Vagina (tissue), 2 donors: ENCODE data around the gene TEX35. TPM values are rescaled to one million over a fixed set of nuclear protein-coding genes. Genes with fewer than 3 reads are reported as not detected.

Experiments used
- DNase-seq, 2 donors: peaks; one replicate each; pipeline ENCODE4 v3.0.0-alpha.2; 2017; ENCODE audit errors: extremely low spot score in 2 of 2
- H3K27ac ChIP-seq: fragments of 200-600 bp; sonication (generic); one replicate; pipeline ENCODE4 v1.5.1; 2019
- H3K27me3 ChIP-seq: fragments of 200-600 bp; sonication (generic); one replicate; pipeline ENCODE4 v1.5.1; 2019
- H3K36me3 ChIP-seq, 2 donors: fragments of 200-600 bp; sonication (generic); one replicate each; pipeline ENCODE4 v1.5.1; 2017 to 2019
- H3K4me1 ChIP-seq: fragments of 200-600 bp; sonication (generic); one replicate; pipeline ENCODE4 v1.5.1; 2019
- H3K4me3 ChIP-seq, 2 donors: fragments of 200-600 bp; sonication (generic); 1 replicate in 1 of 2; 2 replicates in 1 of 2; pipeline ENCODE4 v1.5.1; 2016 to 2019
- H3K9me3 ChIP-seq: fragments of 200-600 bp; sonication (generic); one replicate; pipeline ENCODE4 v1.5.1; 2019
- CTCF ChIP-seq, 3 experiments: fragments of 450-650 bp in 2 of 3; fragments of 200-600 bp in 1 of 3; sonication (generic) in 1 of 3; IDR thresholded peaks; one replicate each; pipeline ENCODE4 v1.5.1; 2017 to 2019; ENCODE audit warnings: antibody characterized with exemption in 3 of 3, mild to moderate bottlenecking in 2 of 3, moderate library complexity in 2 of 3
- POLR2A ChIP-seq, 2 donors: fragments of 450-650 bp; IDR thresholded peaks; one replicate each; pipeline ENCODE4 v1.6.1; 2017; ENCODE audit warnings: antibody characterized with exemption in 2 of 2, mild to moderate bottlenecking in 2 of 2, moderate library complexity in 2 of 2
- POLR2AphosphoS5 ChIP-seq, 2 donors: sonication (generic); formaldehyde crosslinking; IDR thresholded peaks; one replicate each; pipeline ENCODE4 v1.9.0; 2017; ENCODE audit warnings: antibody characterized with exemption in 2 of 2, mild to moderate bottlenecking in 2 of 2, low read depth in 1 of 2; ENCODE audit not compliant: insufficient read depth in 1 of 2
- intact Hi-C: fragments of 100-400 bp; cut with DNase I; formaldehyde crosslinking; loops from one replicate; pipeline ENCODE4 v1.15.1; 2023
- total RNA-seq: library from RNA; depleted of rRNA; stranded (reverse); fragments of >200 nt; gene quantifications from one replicate; pipeline ENCODE4 v1.2.3, GENCODE V29; 2016

TEX35 gene
- total RNA-seq, 1 donor from 2014 or later: not detected

- Histone ChIP-seq H3K36me3 (no peaks in the 10 kb centered on the region), H3K27me3 (no peaks in the 10 kb centered on the region), H3K4me1 (peaks cover 4% of the 10 kb centered on the region), H3K4me3 (no peak overlapping the region), H3K27ac (no peak overlapping the region), H3K9me3 (no peaks in the 10 kb centered on the region)
- no peak for DNase-seq
- intact Hi-C loops: no loop called here
- no peak for TF ChIP-seq CTCF (IDR thresholded peaks at IDR 0.05)
- TF ChIP-seq POLR2AphosphoS5 (IDR thresholded peaks at IDR 0.05; ENCODE audit: insufficient read depth in 1 of 2, low read depth in 1 of 2): no peak
- TF ChIP-seq POLR2A (IDR thresholded peaks at IDR 0.05): no peak
Observed at GRCh38 chr1:178503849-178504248, 9.1 kb upstream of the TEX35 start.

GRCh38 chr1:178504286-178504685 lies 8.6 kb upstream of the TEX35 start:
- no peaks in the 10 kb centered on the region for H3K27me3 ChIP-seq
- TF ChIP-seq POLR2A (IDR thresholded peaks at IDR 0.05) (no peak), POLR2AphosphoS5 (IDR thresholded peaks at IDR 0.05; ENCODE audit: insufficient read depth in 1 of 2, low read depth in 1 of 2) (no peak)
- H3K4me1 ChIP-seq: peaks cover 4% of the 10 kb centered on the region
- no peak for DNase-seq
- no peaks in the 10 kb centered on the region for H3K36me3 ChIP-seq
- no peaks in the 10 kb centered on the region for H3K9me3 ChIP-seq
- no peak overlapping the region for H3K4me3 ChIP-seq
- intact Hi-C loops: no loop called here
- no peak overlapping the region for H3K27ac ChIP-seq

GRCh38 chr1:178506177-178506576 lies 6.7 kb upstream of the TEX35 start:
- H3K27ac ChIP-seq: no peak overlapping the region
- TF ChIP-seq POLR2A (IDR thresholded peaks at IDR 0.05): no peak
- TF ChIP-seq POLR2AphosphoS5 (IDR thresholded peaks at IDR 0.05; ENCODE audit: insufficient read depth in 1 of 2, low read depth in 1 of 2): no peak
- TF ChIP-seq CTCF (IDR thresholded peaks at IDR 0.05): no peak
- no peak for DNase-seq
- H3K4me1 ChIP-seq: peaks cover 4% of the 10 kb centered on the region
- no peak overlapping the region for H3K4me3 ChIP-seq
- H3K36me3 ChIP-seq: no peaks in the 10 kb centered on the region
- H3K9me3 ChIP-seq: no peaks in the 10 kb centered on the region
- H3K27me3 ChIP-seq: no peaks in the 10 kb centered on the region
- intact Hi-C loops: no loop called here

- DNase-seq: no peak
- Histone ChIP-seq H3K4me3 (no peak overlapping the region), H3K27me3 (no peaks in the 10 kb centered on the region), H3K27ac (no peak overlapping the region), H3K9me3 (no peaks in the 10 kb centered on the region), H3K36me3 (no peaks in the 10 kb centered on the region), H3K4me1 (peaks cover 4% of the 10 kb centered on the region)
- intact Hi-C loops: no loop called here
- TF ChIP-seq POLR2A (IDR thresholded peaks at IDR 0.05): no peak
- TF ChIP-seq CTCF (IDR thresholded peaks at IDR 0.05): no peak
- no peak for TF ChIP-seq POLR2AphosphoS5 (IDR thresholded peaks at IDR 0.05; ENCODE audit: insufficient read depth in 1 of 2, low read depth in 1 of 2)
Observed at GRCh38 chr1:178506669-178507068, 6.2 kb upstream of the TEX35 start.

GRCh38 chr1:178509414-178510007 lies 3.4 kb upstream of the TEX35 start:
- Histone ChIP-seq H3K4me1 (peaks cover 4% of the 10 kb centered on the region), H3K27me3 (no peaks in the 10 kb centered on the region), H3K27ac (no peak overlapping the region), H3K4me3 (no peak overlapping the region), H3K9me3 (no peaks in the 10 kb centered on the region), H3K36me3 (no peaks in the 10 kb centered on the region)
- no peak for DNase-seq
- TF ChIP-seq CTCF (IDR thresholded peaks at IDR 0.05) (no peak), POLR2A (IDR thresholded peaks at IDR 0.05) (no peak), POLR2AphosphoS5 (IDR thresholded peaks at IDR 0.05; ENCODE audit: insufficient read depth in 1 of 2, low read depth in 1 of 2) (no peak)
- intact Hi-C loops: loop anchor here (10.0 kb wide), 1 partner anchor 495 kb away; no protein-coding TSS in a partner anchor
